ENCODE measurements around the gene HCRTR1.
A peak's percentile ranks its signal among the peaks of the same experiment; 100 is the strongest.

HCRTR1 gene

GRCh38 chr1:31650161-31651088 is 32.9 kb downstream of the HCRTR1 start:
- no peak for DNase-seq (ENCODE audit: low spot score)

- DNase-seq (ENCODE audit: low spot score) = no peak
These were observed 33.6 kb downstream of the HCRTR1 start for GRCh38 chr1:31651089-31651420.

- DNase-seq (ENCODE audit: low spot score) = no peak
These were observed 34.3 kb downstream of the HCRTR1 start for GRCh38 chr1:31651766-31652165.

GRCh38 chr1:31652891-31653499 is 35.5 kb downstream of the HCRTR1 start:
- no peak for DNase-seq (ENCODE audit: low spot score)

GRCh38 chr1:31653717-31654473 is 36.4 kb downstream of the HCRTR1 start:
- DNase-seq (ENCODE audit: low spot score) = no peak

- DNase-seq (ENCODE audit: low spot score) = no peak
These were observed 36.9 kb downstream of the HCRTR1 start for GRCh38 chr1:31654474-31654776.

GRCh38 chr1:31655104-31655503 is 37.6 kb downstream of the HCRTR1 start:
- no peak for DNase-seq (ENCODE audit: low spot score)

- DNase-seq (ENCODE audit: low spot score) = no peak
These were observed 38.3 kb downstream of the HCRTR1 start for GRCh38 chr1:31655756-31656155.

- no peak for DNase-seq (ENCODE audit: low spot score)
These were observed 39.7 kb downstream of the HCRTR1 start for GRCh38 chr1:31657020-31657804.

GRCh38 chr1:31657972-31658510 is 40.6 kb downstream of the HCRTR1 start:
- DNase-seq (ENCODE audit: low spot score) = no peak

GRCh38 chr1:31658721-31659120 is 41.2 kb downstream of the HCRTR1 start:
- DNase-seq (ENCODE audit: low spot score) = no peak

- no peak for DNase-seq (ENCODE audit: low spot score)
These were observed 42.4 kb downstream of the HCRTR1 start for GRCh38 chr1:31659889-31660288.

- no peak for DNase-seq (ENCODE audit: low spot score)
These were observed 43.5 kb downstream of the HCRTR1 start for GRCh38 chr1:31660871-31661455.

GRCh38 chr1:31661856-31662255 is 44.4 kb downstream of the HCRTR1 start:
- no peak for DNase-seq (ENCODE audit: low spot score)

- no peak for DNase-seq (ENCODE audit: low spot score)
These were observed 45.0 kb downstream of the HCRTR1 start for GRCh38 chr1:31662463-31662862.

GRCh38 chr1:31663622-31664452 is 46.3 kb downstream of the HCRTR1 start:
- peak; percentile 79 for DNase-seq (ENCODE audit: low spot score)

- no peak for DNase-seq (ENCODE audit: low spot score)
These were observed 47.0 kb downstream of the HCRTR1 start for GRCh38 chr1:31664528-31664927.

GRCh38 chr1:31665234-31665878 is 47.9 kb downstream of the HCRTR1 start:
- no peak for DNase-seq (ENCODE audit: low spot score)

GRCh38 chr1:31666263-31666963 is 48.9 kb downstream of the HCRTR1 start:
- no peak for DNase-seq (ENCODE audit: low spot score)
